ENCODE measurements around the gene COL11A2.

The COL11A2 gene

GRCh38 chr6:33173535-33174180 lies 18.6 kb downstream of the COL11A2 start:
- no peak overlapping the region for H3K4me3 ChIP-seq (replicated peaks; ENCODE audit: low read depth, low read length)
- DNase-seq (ENCODE audit: extremely low read depth, insufficient read length) = no peak
- no peaks in the 10 kb centered on the region; the same call in none of the 2 replicates for H3K27me3 ChIP-seq (replicated peaks; ENCODE audit: control insufficient read depth, insufficient read depth, low read length)
- TF ChIP-seq CTCF (IDR thresholded peaks at IDR 0.05; ENCODE audit: insufficient read depth, low read length, poor library complexity, severe bottlenecking) = no peak
- H3K36me3 ChIP-seq (ENCODE audit: control insufficient read depth, insufficient read depth, low read length) = no peaks in the 10 kb centered on the region

- peak; percentile 79 for TF ChIP-seq CTCF (IDR thresholded peaks at IDR 0.05; ENCODE audit: insufficient read depth, low read length, poor library complexity, severe bottlenecking)
Observed at GRCh38 chr6:33172688-33173534, 19.4 kb downstream of the COL11A2 start.

GRCh38 chr6:33171880-33172687 lies 20.2 kb downstream of the COL11A2 start:
- TF ChIP-seq CTCF (IDR thresholded peaks at IDR 0.05; ENCODE audit: insufficient read depth, low read length, poor library complexity, severe bottlenecking) = no peak
- Histone ChIP-seq H3K4me3 (replicated peaks; ENCODE audit: low read depth, low read length) (no peak overlapping the region), H3K27me3 (replicated peaks; ENCODE audit: control insufficient read depth, insufficient read depth, low read length) (no peaks in the 10 kb centered on the region; the same call in none of the 2 replicates), H3K36me3 (ENCODE audit: control insufficient read depth, insufficient read depth, low read length) (no peaks in the 10 kb centered on the region)
- no peak for DNase-seq (ENCODE audit: extremely low read depth, insufficient read length)

More at GRCh38 chr6:33172688-33173534, 19.4 kb downstream of the COL11A2 start:
- no peaks in the 10 kb centered on the region for H3K36me3 ChIP-seq (ENCODE audit: control insufficient read depth, insufficient read depth, low read length)
- H3K27me3 ChIP-seq (replicated peaks; ENCODE audit: control insufficient read depth, insufficient read depth, low read length) = no peaks in the 10 kb centered on the region; the same call in none of the 2 replicates
- H3K4me3 ChIP-seq (replicated peaks; ENCODE audit: low read depth, low read length) = no peak overlapping the region
- no peak for DNase-seq (ENCODE audit: extremely low read depth, insufficient read length)

- H3K36me3 ChIP-seq (ENCODE audit: control insufficient read depth, insufficient read depth, low read length) = no peaks in the 10 kb centered on the region
- no peak for DNase-seq (ENCODE audit: extremely low read depth, insufficient read length)
- no peak for TF ChIP-seq CTCF (IDR thresholded peaks at IDR 0.05; ENCODE audit: insufficient read depth, low read length, poor library complexity, severe bottlenecking)
- H3K27me3 ChIP-seq (replicated peaks; ENCODE audit: control insufficient read depth, insufficient read depth, low read length) = no peaks in the 10 kb centered on the region; the same call in none of the 2 replicates
- no peak overlapping the region for H3K4me3 ChIP-seq (replicated peaks; ENCODE audit: low read depth, low read length)
Observed at GRCh38 chr6:33171016-33171879, 21.0 kb downstream of the COL11A2 start.
